CD4-positive, alpha-beta T cell treated with Interferon gamma for 1 hour (primary cell): ENCODE results near the gene ITSN1.

ENCODE experiments used
- DNase-seq: peaks from one replicate; pipeline ENCODE4 v3.0.0-alpha.2; 2020

The ITSN1 gene

DNA sequence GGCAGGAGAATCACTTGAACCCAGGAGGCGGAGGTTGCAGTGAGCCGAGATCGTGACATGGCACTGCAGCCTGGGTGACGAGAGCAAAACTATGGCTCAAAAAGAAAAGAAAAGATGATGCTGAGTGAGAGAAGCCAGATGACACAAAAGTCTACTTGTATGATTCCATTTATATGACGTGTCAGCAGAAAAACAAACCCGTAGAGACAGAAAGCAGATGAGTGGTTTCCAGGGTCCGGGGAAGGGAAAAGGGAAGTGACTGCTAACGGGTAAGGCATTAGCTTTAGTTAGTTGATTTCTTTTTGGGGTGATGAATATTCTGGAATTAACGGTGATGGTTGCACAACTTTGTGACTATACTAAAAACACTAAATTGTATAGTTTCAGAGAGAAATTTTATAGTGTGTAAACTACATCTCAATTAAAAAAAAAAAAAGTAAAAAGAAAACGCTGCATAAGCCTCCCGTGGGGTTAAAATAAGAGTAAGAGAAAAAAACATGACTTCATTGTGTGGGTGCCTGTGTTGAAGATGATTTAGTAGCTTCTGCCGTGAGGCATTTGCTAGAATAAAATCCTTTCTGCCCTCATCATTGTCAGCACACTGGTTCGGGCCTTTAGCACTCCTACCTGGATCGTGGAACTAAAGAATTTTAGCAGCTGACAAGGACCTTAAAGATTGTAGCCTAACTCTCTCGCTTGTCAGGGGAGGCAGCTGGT, 298.0 kb downstream of the ITSN1 start:
- DNase-seq, result no peak

DNA sequence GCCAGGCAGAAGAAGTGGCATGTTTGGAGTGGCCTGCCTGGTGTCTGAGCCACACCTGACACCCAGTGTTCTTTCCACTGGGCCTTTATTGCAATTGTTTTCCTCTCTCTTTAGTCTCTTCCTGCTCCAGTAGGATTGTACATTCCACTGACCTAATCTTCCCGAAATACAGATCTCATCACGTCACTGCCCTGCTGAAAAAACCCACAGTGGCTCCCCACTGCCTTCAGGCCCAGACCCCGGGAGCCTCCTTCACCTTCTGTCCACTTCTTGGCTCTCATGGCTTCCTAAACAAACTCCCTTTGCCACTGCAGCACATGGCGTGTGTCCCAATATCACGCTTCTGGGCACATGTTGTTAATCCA, 298.6 kb downstream of the ITSN1 start:
- DNase-seq, result no peak

DNA sequence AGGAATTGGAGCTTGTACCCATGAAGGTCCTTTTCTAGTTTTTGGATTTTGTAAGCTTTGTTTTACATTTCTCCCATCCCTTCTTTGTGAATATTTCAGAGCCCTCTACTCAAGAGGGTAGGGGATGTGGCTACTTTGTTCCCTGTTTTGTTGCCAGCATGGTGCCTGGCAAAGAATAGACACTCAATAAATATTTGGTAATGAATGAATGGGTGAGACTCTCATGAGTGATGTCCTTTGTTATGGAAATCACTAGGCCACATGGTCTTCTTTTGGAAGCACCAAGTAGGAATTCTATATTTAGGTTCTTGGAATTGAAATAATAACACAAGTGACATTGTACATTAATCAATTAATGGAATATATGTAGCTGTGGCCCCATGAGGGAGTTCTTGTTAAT, 300.1 kb downstream of the ITSN1 start:
- no peak for DNase-seq

GRCh38 chr21:33943293-33943692, 301.0 kb downstream of the ITSN1 start:
- DNase-seq, result no peak

DNA sequence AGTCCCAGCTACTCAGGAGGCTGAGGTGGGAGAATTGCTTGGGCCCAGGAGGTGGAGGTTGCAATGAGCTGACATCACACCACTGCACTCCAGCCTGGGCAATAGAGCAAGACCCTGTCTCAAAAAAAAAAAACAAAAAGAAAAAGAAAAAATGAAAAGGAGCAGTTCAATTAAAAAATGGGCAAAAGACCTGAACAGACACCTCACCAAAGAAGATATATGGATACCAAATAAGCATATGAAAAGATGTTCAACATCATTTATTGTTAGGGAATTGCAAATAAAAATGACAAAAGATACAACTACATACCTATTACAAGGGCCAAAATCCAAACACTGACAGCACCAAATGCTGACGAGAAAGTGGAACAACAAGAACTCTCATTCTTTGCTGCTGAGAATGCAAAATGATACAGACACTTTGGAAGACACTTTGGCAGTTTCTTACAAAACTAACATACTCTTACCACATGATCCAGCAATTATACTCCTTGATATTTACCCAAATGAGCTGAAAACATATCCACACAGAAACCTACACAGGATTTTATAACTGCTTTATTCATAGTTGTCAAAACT, 302.0 kb downstream of the ITSN1 start:
- no peak for DNase-seq

DNA sequence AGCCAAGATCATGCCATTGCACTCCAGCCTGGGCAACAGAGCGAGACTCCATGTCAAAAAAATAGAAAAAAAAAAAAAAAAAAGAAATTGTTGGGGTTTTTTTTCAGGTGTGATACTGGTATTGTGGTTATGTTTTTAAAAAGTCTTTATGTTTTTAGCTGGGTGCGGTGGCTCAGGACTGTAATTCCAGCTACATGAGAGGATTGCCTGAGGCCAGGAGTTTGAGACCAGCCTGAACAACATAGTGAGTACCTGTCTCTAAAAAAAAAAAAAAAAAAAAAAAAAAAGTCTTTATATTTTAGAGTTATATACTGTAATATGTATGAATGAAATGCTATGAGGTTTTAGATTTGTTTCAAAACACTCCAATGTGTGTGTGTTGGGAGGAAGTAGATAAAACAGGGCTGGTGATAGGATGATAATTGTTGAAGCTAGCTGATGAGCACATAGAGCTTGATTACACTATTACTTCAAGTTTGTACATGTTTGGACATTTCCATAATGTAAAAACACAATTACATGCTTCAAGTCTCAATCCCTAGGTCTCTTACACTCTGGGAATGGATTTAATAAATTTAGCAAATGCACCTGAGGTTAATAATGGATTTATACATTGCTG, 303.5 kb downstream of the ITSN1 start:
- DNase-seq, result no peak

DNA sequence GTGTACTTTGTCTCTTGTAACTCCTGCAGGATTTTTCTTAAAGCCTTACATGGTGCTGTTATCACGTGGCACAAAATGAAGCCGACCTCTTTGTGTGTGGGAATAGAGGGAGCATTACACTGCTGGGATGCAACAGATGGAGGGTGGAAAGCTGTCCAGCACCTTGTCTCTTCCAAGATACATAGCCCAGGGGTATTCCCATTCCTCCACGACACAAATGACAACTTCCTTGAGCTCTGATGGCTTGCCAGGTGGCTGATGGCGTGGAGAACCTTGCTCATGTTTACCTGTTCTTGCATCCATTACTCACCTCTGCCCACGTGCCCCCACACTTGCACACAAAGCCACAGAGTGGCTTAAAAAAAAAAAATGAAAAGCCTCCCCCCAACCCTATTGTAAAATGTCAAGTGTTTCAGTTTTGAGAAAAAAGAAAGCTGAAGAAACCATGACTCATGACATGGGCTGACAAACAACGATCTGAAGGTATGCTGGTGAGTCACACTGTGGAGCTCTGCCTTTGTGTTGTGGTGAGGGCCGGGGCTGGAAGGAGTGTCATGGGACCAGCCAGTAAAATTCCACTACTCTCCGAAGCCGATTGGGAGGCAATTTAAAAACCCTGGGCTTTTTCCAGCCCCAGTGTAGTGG, 305.3 kb downstream of the ITSN1 start:
- peak; percentile 87 for DNase-seq

- DNase-seq, result peak; percentile 91
Observed at GRCh38 chr21:33948096-33948950, 306.0 kb downstream of the ITSN1 start.

DNA sequence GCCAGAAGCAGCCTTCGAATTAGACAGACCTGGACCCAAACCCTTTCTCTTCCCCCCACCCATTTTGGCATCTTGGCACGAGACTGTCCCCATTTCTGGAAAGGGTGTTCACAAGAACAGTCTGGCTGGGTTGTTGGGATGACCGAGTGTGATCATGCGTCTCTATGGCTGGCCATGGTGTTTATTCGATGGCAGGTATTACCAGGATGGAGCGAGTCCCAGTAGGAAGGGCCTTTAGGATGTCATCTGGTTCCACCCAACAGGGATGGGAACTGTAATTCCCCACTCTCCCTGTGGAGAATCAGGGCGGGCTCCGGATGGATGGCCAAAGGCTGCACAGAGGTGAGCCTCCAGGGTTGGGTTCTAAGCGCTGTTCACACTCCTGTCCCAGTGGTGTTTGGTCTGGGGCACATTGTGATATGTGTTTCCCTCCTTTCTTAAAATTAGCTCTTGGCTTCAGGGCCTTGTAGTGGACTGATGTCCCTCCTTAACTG, 306.7 kb downstream of the ITSN1 start:
- DNase-seq, result no peak
